Adrenal gland (tissue), 12 donors: ENCODE measurements around the gene CSNK1A1. TPM values are rescaled to one million over a fixed set of nuclear protein-coding genes. Genes with fewer than 3 reads are reported as not detected.

Experiments
- DNase-seq, 7 donors: peaks; one replicate each; pipeline ENCODE4 v3.0.0-alpha.2; 2019 to 2020
- H3K27ac ChIP-seq, 5 donors: fragments of 200-600 bp; sonication (generic) in 4 of 5; 1 replicate in 3 of 5; 2 replicates in 2 of 5; pipeline versions ENCODE4 v1.5.1 to v1.8.0; 2016 to 2020; ENCODE audit warnings: mild to moderate bottlenecking in 1 of 5
- H3K27me3 ChIP-seq: fragments of 200-600 bp; 2 replicates; pipeline ENCODE4 v1.8.0; 2021
- H3K36me3 ChIP-seq, 2 donors: fragments of 200-600 bp; replicated peaks in 1 of 2; 1 replicate in 1 of 2; 2 replicates in 1 of 2; pipeline versions ENCODE4 v1.5.1 to v1.8.0; 2018 to 2022
- H3K4me1 ChIP-seq, 2 donors: fragments of 200-600 bp; replicated peaks in 1 of 2; 1 replicate in 1 of 2; 2 replicates in 1 of 2; pipeline versions ENCODE4 v1.5.1 to v1.8.0; 2018 to 2021
- H3K4me3 ChIP-seq, 4 donors: fragments of 200-600 bp; sonication (generic) in 3 of 4; one replicate each; pipeline ENCODE4 v1.5.1; 2016 to 2018
- H3K9me3 ChIP-seq, 3 donors: fragments of 200-600 bp; sonication (generic) in 1 of 3; replicated peaks in 1 of 3; 1 replicate in 2 of 3; 2 replicates in 1 of 3; pipeline versions ENCODE4 v1.5.1 to v1.8.0; 2016 to 2021
- POLR2A ChIP-seq, 2 donors: fragments of 450-650 bp; IDR thresholded peaks; one replicate each; pipeline ENCODE4 v1.6.1; 2017; ENCODE audit warnings: antibody characterized with exemption in 2 of 2, mild to moderate bottlenecking in 2 of 2, moderate library complexity in 1 of 2
- WGBS, 4 donors: extraction: QIAGEN DNeasy Blood & Tissue Kit in 2 of 4; methylation state at CpG; one replicate each; pipeline versions ENCODE4 v1.1.5 to v1.1.7; 2013 to 2017; 5-methylcytosine and 5-hydroxymethylcytosine counted together
- intact Hi-C, 2 donors: fragments of 100-400 bp; cut with DNase I; formaldehyde crosslinking; loops; one replicate each; pipeline versions ENCODE4 v1.14.1 to v1.15.0; 2022 to 2023
- polyA plus RNA-seq, 3 donors: library from polyadenylated mRNA; stranded (reverse); fragments of 200-250 nt in 2 of 3; fragments of 350-450 nt in 1 of 3; fragmentation: Illumina TruSeq in 1 of 3; extraction: RNeasy Lipid Tissue Mini Kit (QIAGEN cat#74804) in 1 of 3; gene quantifications; one replicate each; pipeline ENCODE4 v1.2.3, GENCODE V29; 2013 to 2014
- total RNA-seq, 9 donors: library from RNA; depleted of rRNA in 4 of 9; stranded (reverse); fragments of >200 nt in 4 of 9; fragments of 120-200 nt in 1 of 9; fragmentation: NEBNext Ultra II Directional in 1 of 9; extraction: Animal tissue kit (Norgen Biotek cat#: 25700) in 1 of 9; gene quantifications; one replicate each; pipeline versions ENCODE4 v1.1.0 to v1.2.4, GENCODE V29; 2013 to 2023
- TF ChIP-seq, protein P1 (sequence below), 6 experiments: fragments of 450-650 bp in 4 of 6; fragments of 200-600 bp in 2 of 6; sonication (generic) in 1 of 6; IDR thresholded peaks; 1 replicate in 5 of 6; 2 replicates in 1 of 6; pipeline versions ENCODE4 v1.5.1 to v1.8.0; 2016 to 2021; ENCODE audit warnings: antibody characterized with exemption in 6 of 6, mild to moderate bottlenecking in 2 of 6, moderate library complexity in 1 of 6
- donor health status: healthy with polysubstance abuse.
- donor health status: Bipolar disorder and iron deficiency.
- donor health status: DM: yes; HTN: yes; CAD: no.
- donor health status: DM: no; HTN: no; CAD: no.
- donor health status: DM: no; HTN: no; CAD: no.
- donor health status: DM: yes; HTN: yes; CAD: no.

Gene CSNK1A1
- total and polyA plus RNA-seq, 12 donors, result 51.0 to 301 (median 220) TPM

- Histone ChIP-seq H3K4me3 (no peak overlapping the region), H3K4me1 (no peaks in the 10 kb centered on the region), H3K27ac (no peak overlapping the region), H3K9me3 (no peaks in the 10 kb centered on the region), H3K27me3 (no peaks in the 10 kb centered on the region), H3K36me3 (no peaks in the 10 kb centered on the region)
- no peak for DNase-seq
- intact Hi-C loops, result no loop called here
- 68 to 76% (median 74%) methylated on average over 5 of the region's 5 CpGs for WGBS, 4 donors
- TF ChIP-seq, protein P1, sequence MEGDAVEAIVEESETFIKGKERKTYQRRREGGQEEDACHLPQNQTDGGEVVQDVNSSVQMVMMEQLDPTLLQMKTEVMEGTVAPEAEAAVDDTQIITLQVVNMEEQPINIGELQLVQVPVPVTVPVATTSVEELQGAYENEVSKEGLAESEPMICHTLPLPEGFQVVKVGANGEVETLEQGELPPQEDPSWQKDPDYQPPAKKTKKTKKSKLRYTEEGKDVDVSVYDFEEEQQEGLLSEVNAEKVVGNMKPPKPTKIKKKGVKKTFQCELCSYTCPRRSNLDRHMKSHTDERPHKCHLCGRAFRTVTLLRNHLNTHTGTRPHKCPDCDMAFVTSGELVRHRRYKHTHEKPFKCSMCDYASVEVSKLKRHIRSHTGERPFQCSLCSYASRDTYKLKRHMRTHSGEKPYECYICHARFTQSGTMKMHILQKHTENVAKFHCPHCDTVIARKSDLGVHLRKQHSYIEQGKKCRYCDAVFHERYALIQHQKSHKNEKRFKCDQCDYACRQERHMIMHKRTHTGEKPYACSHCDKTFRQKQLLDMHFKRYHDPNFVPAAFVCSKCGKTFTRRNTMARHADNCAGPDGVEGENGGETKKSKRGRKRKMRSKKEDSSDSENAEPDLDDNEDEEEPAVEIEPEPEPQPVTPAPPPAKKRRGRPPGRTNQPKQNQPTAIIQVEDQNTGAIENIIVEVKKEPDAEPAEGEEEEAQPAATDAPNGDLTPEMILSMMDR (IDR thresholded peaks at IDR 0.05), result no peak
- no peak for TF ChIP-seq POLR2A (IDR thresholded peaks at IDR 0.05)
These were observed 43.1 kb upstream of the CSNK1A1 start for GRCh38 chr5:149594206-149594895.

DNA sequence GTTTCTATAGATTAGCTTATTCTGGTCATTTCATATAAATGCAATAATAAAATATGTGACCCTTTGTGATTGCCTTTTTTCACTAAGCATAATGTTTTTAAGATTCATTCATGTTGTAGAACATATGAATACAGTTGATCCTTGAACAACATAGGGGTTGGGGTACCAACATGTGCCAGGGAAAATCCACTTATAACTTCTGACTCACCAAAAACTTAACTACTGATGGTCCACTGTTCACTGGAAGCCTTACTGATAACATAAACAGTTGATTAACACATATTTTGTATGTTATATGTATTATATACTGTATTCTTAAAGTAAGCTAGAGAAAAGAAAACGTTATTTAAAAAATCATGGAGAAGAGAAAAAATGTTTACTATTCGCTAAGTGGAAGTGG is 42.1 kb upstream of the CSNK1A1 start:
- WGBS, 4 donors, result 70 to 80% (median 75%) methylated on average over 2 of the region's 2 CpGs
- intact Hi-C loops, result no loop called here
- TF ChIP-seq, protein P1 (IDR thresholded peaks at IDR 0.05), result no peak
- TF ChIP-seq POLR2A (IDR thresholded peaks at IDR 0.05), result no peak

GRCh38 chr5:149588936-149589335 is 37.7 kb upstream of the CSNK1A1 start:
- WGBS, 4 donors, result 83 to 100% (median 94%) methylated on average over 1 of the region's 1 CpG
- H3K4me3 ChIP-seq, result no peak overlapping the region
- H3K27ac ChIP-seq, result no peak overlapping the region
- TF ChIP-seq, protein P1 (IDR thresholded peaks at IDR 0.05), result no peak
- TF ChIP-seq POLR2A (IDR thresholded peaks at IDR 0.05), result no peak
- no peaks in the 10 kb centered on the region for H3K27me3 ChIP-seq
- no peaks in the 10 kb centered on the region for H3K36me3 ChIP-seq
- intact Hi-C loops, result no loop called here
- DNase-seq, result no peak
- H3K4me1 ChIP-seq, result peaks cover 0 to 20% of the 10 kb centered on the region in 2 donors
- H3K9me3 ChIP-seq, result no peaks in the 10 kb centered on the region

More for the DNA sequence above, 42.1 kb upstream of the CSNK1A1 start:
- H3K4me3 ChIP-seq, result no peak overlapping the region
- H3K9me3 ChIP-seq, result no peaks in the 10 kb centered on the region
- H3K4me1 ChIP-seq, result no peaks in the 10 kb centered on the region
- H3K36me3 ChIP-seq, result no peaks in the 10 kb centered on the region
- no peaks in the 10 kb centered on the region for H3K27me3 ChIP-seq
- no peak for DNase-seq
- no peak overlapping the region for H3K27ac ChIP-seq

DNA sequence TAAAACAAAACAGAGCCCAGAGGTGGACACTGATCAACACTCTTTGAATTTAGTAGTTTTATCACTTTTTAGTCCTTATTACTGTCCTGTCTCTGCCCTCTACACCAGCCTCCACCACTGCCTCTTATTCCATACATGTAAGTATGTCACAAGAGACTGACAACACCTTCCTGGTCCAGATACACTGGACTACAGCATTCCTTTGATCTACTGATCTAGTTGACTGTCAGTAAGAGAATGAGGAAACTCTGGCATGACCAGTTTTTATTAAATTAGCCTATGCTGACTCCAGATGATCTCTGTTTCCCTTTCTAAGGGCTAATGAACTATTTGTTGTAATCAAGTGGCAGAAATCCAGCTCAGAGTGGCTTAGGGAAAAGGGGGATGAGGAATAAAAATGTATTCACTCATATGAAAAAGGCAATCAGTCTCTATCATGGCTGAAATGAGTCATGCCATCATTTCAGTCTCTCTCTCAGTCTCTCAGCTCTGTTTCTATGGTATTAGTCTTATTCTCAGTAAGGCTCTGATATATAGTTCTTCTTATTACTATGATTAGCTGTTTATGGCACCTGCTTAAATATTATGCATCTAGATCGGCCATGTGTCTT is 35.6 kb upstream of the CSNK1A1 start:
- TF ChIP-seq, protein P1 (IDR thresholded peaks at IDR 0.05), result no peak
- TF ChIP-seq POLR2A (IDR thresholded peaks at IDR 0.05), result no peak
- H3K9me3 ChIP-seq, result no peaks in the 10 kb centered on the region
- 81 to 90% (median 87%) methylated on average over 1 of the region's 1 CpG for WGBS, 4 donors
- H3K36me3 ChIP-seq, result no peaks in the 10 kb centered on the region
- H3K27me3 ChIP-seq, result no peaks in the 10 kb centered on the region
- peaks cover 11 to 41% of the 10 kb centered on the region in 2 donors for H3K4me1 ChIP-seq
- H3K4me3 ChIP-seq, result no peak overlapping the region
- intact Hi-C loops, result no loop called here
- no peak for DNase-seq
- H3K27ac ChIP-seq, result no peak overlapping the region
